HCT116 (cell line): ENCODE results near the gene EIF2S3. TPM values are rescaled to one million over a fixed set of nuclear protein-coding genes. Genes with fewer than 3 reads are reported as not detected.

Source experiments
- ATAC-seq: fragments of 200-7000 bp; cut with Tn5 transposase; 2 replicates; pipeline ENCODE4 v1.9.1; 2020; ENCODE audit warnings: mild to moderate bottlenecking, moderate library complexity
- BruUV-seq: library from RNA; stranded (reverse); fragments of 400-500 nt; replicated peaks from 2 replicates; lab custom pipeline; 2021; lab: Mats Ljungman, UMichigan
- CTCF ChIA-PET: fragments of 300-600 bp; sonication (Branson Sonifier 250); formaldehyde crosslinking; loops from one replicate; lab custom pipeline; 2021; ENCODE audit warnings: antibody characterized with exemption; lab: Charles Lee
- POLR2A ChIA-PET: fragments of 300-600, 350-600 bp; sonication (Branson Sonifier 250); formaldehyde crosslinking; loops from one replicate; lab custom pipeline; 2021; ENCODE audit warnings: antibody characterized with exemption; lab: Charles Lee
- RAD21 ChIA-PET, 2 experiments: fragments of 300-600 bp; sonication (Branson Sonifier 250); formaldehyde crosslinking; loops; one replicate each; lab custom pipeline; 2023; ENCODE audit warnings: low total read pairs in 2 of 2; ENCODE audit not compliant: uncharacterized antibody in 2 of 2, unreplicated experiment in 2 of 2, low non-redundant PET in 1 of 2; lab: Charles Lee
- DNase-seq: peaks from one replicate; pipeline ENCODE4 v3.0.0-alpha.2; 2010; ENCODE audit warnings: low read depth, low spot score
- H2AFZ ChIP-seq: fragments of 200-600 bp; shearing (Covaris generic), sonication (generic); 2 replicates; pipeline ENCODE4 v1.6.1; 2017; ENCODE audit warnings: low read depth, mixed run types, mixed read lengths, antibody characterized with exemption, low read length; ENCODE audit not compliant: poor library complexity, severe bottlenecking
- H3K27ac ChIP-seq: 2 replicates; pipeline ENCODE4 v1.5.1; 2012; ENCODE audit warnings: low read depth, low read length
- H3K27me3 ChIP-seq: fragments of 200-600 bp; sonication (generic); 2 replicates; pipeline ENCODE4 v1.6.1; 2016; ENCODE audit warnings: mixed run types, low read length, mixed read lengths; ENCODE audit not compliant: insufficient read depth
- H3K36me3 ChIP-seq, 2 experiments: fragments of 200-500 bp in 1 of 2; fragments of 200-600 bp in 1 of 2; sonication (Bioruptor generic) in 1 of 2; sonication (generic) in 1 of 2; 2 replicates each; pipeline versions ENCODE4 v1.5.1 to v1.6.1; 2014 to 2016; ENCODE audit warnings: low read length in 2 of 2, inconsistent platforms in 1 of 2, mixed read lengths in 1 of 2, mixed run types in 1 of 2; ENCODE audit not compliant: insufficient read depth in 2 of 2, control insufficient read depth in 1 of 2
- H3K4me1 ChIP-seq, 2 experiments: fragments of 200-600 bp in 1 of 2; sonication (generic) in 1 of 2; 2 replicates each; pipeline versions ENCODE4 v1.5.1 to v1.6.1; 2012 to 2017; ENCODE audit warnings: low read length in 2 of 2, inconsistent platforms in 1 of 2, mild to moderate bottlenecking in 1 of 2, mixed read lengths in 1 of 2, mixed run types in 1 of 2, moderate library complexity in 1 of 2; ENCODE audit not compliant: insufficient read depth in 2 of 2, control insufficient read depth in 1 of 2
- H3K4me2 ChIP-seq: fragments of 200-600 bp; sonication (generic); 2 replicates; pipeline ENCODE4 v1.6.1; 2017; ENCODE audit warnings: mixed run types, low read length, mixed read lengths
- H3K4me3 ChIP-seq, 2 experiments: fragments of 200-600 bp in 1 of 2; sonication (generic) in 1 of 2; replicated peaks in 1 of 2; 2 replicates each; pipeline ENCODE4 v1.5.1; 2011 to 2016; ENCODE audit warnings: low read length in 2 of 2, control low read depth in 1 of 2, low read depth in 1 of 2, mild to moderate bottlenecking in 1 of 2, mixed read lengths in 1 of 2, mixed run types in 1 of 2
- H3K79me2 ChIP-seq: fragments of 200-600 bp; sonication (generic); 2 replicates; pipeline ENCODE4 v1.6.1; 2017; ENCODE audit warnings: mild to moderate bottlenecking, mixed run types, low read length, moderate library complexity, mixed read lengths; ENCODE audit not compliant: insufficient read depth
- H3K9ac ChIP-seq: fragments of 200-600 bp; sonication (generic); 2 replicates; pipeline ENCODE4 v1.6.1; 2016; ENCODE audit warnings: low read length, mixed read lengths
- H3K9me2 ChIP-seq: fragments of 200-600 bp; sonication (generic), shearing (Covaris generic); 2 replicates; pipeline ENCODE4 v1.6.1; 2017; ENCODE audit warnings: mixed run types, mild to moderate bottlenecking, moderate library complexity; ENCODE audit not compliant: insufficient read depth
- H3K9me3 ChIP-seq, 2 experiments: fragments of 200-500 bp in 1 of 2; fragments of 200-600 bp in 1 of 2; sonication (Bioruptor generic) in 1 of 2; sonication (generic) in 1 of 2; 2 replicates each; pipeline ENCODE4 v1.6.1; 2014 to 2017; ENCODE audit warnings: low read length in 2 of 2, mixed read lengths in 2 of 2, inconsistent platforms in 1 of 2, low read depth in 1 of 2, mild to moderate bottlenecking in 1 of 2, mixed run types in 1 of 2, moderate library complexity in 1 of 2; ENCODE audit not compliant: control insufficient read depth in 1 of 2, insufficient read depth in 1 of 2
- H4K20me1 ChIP-seq: fragments of 200-600 bp; sonication (generic), shearing (Covaris generic); 2 replicates; pipeline ENCODE4 v1.6.1; 2017; ENCODE audit warnings: mixed run types, mild to moderate bottlenecking, moderate library complexity; ENCODE audit not compliant: insufficient read depth
- CBX3 ChIP-seq: IDR thresholded peaks from 2 replicates; pipeline ENCODE4 v1.6.1; 2012; ENCODE audit warnings: low read depth
- ELF1 ChIP-seq: IDR thresholded peaks from 2 replicates; pipeline ENCODE4 v1.6.1; 2012; ENCODE audit warnings: low read depth, borderline replicate concordance
- EZH2 ChIP-seq: fragments of 200-600 bp; sonication (generic); IDR thresholded peaks from 2 replicates; pipeline ENCODE4 v1.6.1; 2017; ENCODE audit warnings: antibody characterized with exemption, mixed run types
- EZH2phosphoT487 ChIP-seq: fragments of 200-600 bp; IDR thresholded peaks from 2 replicates; pipeline ENCODE4 v1.6.1; 2018; ENCODE audit warnings: antibody characterized with exemption, borderline replicate concordance
- POLR2A ChIP-seq: IDR thresholded peaks from 2 replicates; pipeline ENCODE4 v1.7.0; 2011; ENCODE audit warnings: borderline replicate concordance; ENCODE audit not compliant: insufficient read depth, insufficient read length; ENCODE audit errors: extremely low read depth
- SIN3A ChIP-seq: IDR thresholded peaks from 2 replicates; pipeline ENCODE4 v1.6.1; 2012; ENCODE audit warnings: low read depth
- intact Hi-C: fragments of 100-400 bp; cut with micrococcal nuclease; formaldehyde crosslinking; loops from 2 replicates; pipeline ENCODE4 v1.10.0; 2022
- total RNA-seq: library from RNA; stranded (reverse); gene quantifications from one replicate; pipeline ENCODE4 v1.2.1, GENCODE V29; 2021; ENCODE audit not compliant: unreplicated experiment
- TF ChIP-seq, protein P1 (sequence below): IDR thresholded peaks from 2 replicates; pipeline ENCODE4 v1.6.1; 2012
- TF ChIP-seq, protein P2 (sequence below): IDR thresholded peaks from 2 replicates; pipeline ENCODE4 v1.6.1; 2011; ENCODE audit warnings: mild to moderate bottlenecking, low read length, moderate library complexity; ENCODE audit not compliant: insufficient replicate concordance; ENCODE audit errors: extremely low read depth
- TF ChIP-seq, protein P3 (sequence below), 3 experiments: fragments of 200-600 bp in 1 of 3; sonication (generic) in 1 of 3; IDR thresholded peaks in 2 of 3; conservative IDR thresholded peaks in 1 of 3; 2 replicates each; pipeline ENCODE4 v1.5.1; 2012 to 2017; ENCODE audit warnings: low read depth in 2 of 3, low read length in 2 of 3, antibody characterized with exemption in 1 of 3, borderline replicate concordance in 1 of 3, control low read depth in 1 of 3, mild to moderate bottlenecking in 1 of 3, mixed read lengths in 1 of 3, mixed run types in 1 of 3, moderate library complexity in 1 of 3; ENCODE audit not compliant: insufficient read depth in 1 of 3

Gene EIF2S3
- total RNA-seq, 1 experiment from 2014 or later: 273 TPM

DNA sequence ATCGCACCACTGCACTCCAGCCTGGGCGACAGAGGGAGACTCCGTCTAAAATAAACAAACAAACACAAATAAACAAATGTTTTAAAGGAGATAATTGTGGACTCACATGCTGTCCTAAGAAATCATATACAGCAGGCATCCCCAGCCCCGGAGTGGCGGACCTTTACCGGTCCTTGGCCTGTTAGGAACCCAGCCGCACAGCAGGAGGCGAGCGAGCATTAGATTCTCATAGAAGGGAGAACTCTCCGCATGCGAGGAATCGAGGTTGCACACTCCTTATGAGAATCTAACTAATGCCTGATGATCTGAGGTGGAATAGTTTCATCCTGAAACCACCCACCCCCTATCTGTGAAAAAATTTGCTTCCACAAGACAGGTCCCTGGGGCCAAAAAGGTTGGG, 39.0 kb downstream of the EIF2S3 start (continued):
- TF ChIP-seq EZH2phosphoT487 (no peak), CBX3 (no peak)

DNA sequence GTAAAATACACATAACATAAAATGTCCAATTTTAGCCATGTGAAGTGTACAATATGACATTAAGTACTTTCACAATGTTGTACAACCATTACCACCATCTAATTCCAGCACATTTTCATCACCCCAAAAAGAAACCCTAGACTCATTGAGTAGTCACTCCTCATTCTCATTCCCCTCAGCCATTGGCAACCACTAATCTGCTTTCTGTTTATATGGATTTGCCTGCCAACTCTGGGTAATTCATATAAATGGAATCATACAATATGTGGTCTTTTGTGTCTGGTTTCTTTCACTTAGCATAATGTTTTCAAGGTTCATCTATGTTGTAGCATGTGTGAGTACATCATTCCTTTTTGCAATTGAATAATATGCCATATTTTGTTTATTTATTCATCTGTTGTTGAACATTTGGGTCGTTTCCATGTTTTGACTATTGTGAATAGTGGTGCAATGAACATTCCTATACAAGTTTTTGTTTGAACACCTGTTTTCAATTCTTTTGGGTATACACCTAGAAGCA, 43.0 kb downstream of the EIF2S3 start:
- no peak for TF ChIP-seq ELF1
- TF ChIP-seq, protein P1, sequence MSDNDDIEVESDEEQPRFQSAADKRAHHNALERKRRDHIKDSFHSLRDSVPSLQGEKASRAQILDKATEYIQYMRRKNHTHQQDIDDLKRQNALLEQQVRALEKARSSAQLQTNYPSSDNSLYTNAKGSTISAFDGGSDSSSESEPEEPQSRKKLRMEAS: no peak
- TF ChIP-seq EZH2: no peak
- no peak for TF ChIP-seq POLR2A
- TF ChIP-seq, protein P2, sequence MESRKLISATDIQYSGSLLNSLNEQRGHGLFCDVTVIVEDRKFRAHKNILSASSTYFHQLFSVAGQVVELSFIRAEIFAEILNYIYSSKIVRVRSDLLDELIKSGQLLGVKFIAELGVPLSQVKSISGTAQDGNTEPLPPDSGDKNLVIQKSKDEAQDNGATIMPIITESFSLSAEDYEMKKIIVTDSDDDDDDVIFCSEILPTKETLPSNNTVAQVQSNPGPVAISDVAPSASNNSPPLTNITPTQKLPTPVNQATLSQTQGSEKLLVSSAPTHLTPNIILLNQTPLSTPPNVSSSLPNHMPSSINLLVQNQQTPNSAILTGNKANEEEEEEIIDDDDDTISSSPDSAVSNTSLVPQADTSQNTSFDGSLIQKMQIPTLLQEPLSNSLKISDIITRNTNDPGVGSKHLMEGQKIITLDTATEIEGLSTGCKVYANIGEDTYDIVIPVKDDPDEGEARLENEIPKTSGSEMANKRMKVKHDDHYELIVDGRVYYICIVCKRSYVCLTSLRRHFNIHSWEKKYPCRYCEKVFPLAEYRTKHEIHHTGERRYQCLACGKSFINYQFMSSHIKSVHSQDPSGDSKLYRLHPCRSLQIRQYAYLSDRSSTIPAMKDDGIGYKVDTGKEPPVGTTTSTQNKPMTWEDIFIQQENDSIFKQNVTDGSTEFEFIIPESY: no peak
- no peak for TF ChIP-seq SIN3A
- TF ChIP-seq, protein P3, sequence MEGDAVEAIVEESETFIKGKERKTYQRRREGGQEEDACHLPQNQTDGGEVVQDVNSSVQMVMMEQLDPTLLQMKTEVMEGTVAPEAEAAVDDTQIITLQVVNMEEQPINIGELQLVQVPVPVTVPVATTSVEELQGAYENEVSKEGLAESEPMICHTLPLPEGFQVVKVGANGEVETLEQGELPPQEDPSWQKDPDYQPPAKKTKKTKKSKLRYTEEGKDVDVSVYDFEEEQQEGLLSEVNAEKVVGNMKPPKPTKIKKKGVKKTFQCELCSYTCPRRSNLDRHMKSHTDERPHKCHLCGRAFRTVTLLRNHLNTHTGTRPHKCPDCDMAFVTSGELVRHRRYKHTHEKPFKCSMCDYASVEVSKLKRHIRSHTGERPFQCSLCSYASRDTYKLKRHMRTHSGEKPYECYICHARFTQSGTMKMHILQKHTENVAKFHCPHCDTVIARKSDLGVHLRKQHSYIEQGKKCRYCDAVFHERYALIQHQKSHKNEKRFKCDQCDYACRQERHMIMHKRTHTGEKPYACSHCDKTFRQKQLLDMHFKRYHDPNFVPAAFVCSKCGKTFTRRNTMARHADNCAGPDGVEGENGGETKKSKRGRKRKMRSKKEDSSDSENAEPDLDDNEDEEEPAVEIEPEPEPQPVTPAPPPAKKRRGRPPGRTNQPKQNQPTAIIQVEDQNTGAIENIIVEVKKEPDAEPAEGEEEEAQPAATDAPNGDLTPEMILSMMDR (IDR thresholded peaks at IDR 0.05 in 2 of 3, conservative IDR thresholded peaks at IDR 0.05 in 1 of 3; ENCODE audit: borderline replicate concordance in 1 of 3, insufficient read depth in 1 of 3, low read depth in 2 of 3, low read length in 2 of 3): no peak
- no peak for TF ChIP-seq EZH2phosphoT487
- BruUV-seq: no TSS peak
- H3K4me1 ChIP-seq: no peaks in the 10 kb centered on the region
- H3K9me2 ChIP-seq: no peaks in the 10 kb centered on the region
- H4K20me1 ChIP-seq: no peaks in the 10 kb centered on the region
- no peak overlapping the region for H3K27ac ChIP-seq
- no peaks in the 10 kb centered on the region for H3K27me3 ChIP-seq
- DNase-seq (no peak), ATAC-seq (no peak)
- H3K4me3 ChIP-seq: no peak overlapping the region
- ChIA-PET CTCF (interaction anchor here (1.5 kb wide), 1 partner anchor 16 kb away, joined by 4 read pairs; no protein-coding TSS in a partner anchor), POLR2A (no interaction called here), RAD21 (no interaction called here)
- intact Hi-C loops: no loop called here
- H3K36me3 ChIP-seq: no peaks in the 10 kb centered on the region
- no peaks in the 10 kb centered on the region for H3K9me3 ChIP-seq
- H3K4me2 ChIP-seq: no peak overlapping the region
- H3K79me2 ChIP-seq: no peaks in the 10 kb centered on the region
- no peak overlapping the region for H3K9ac ChIP-seq
- no peak overlapping the region for H2AFZ ChIP-seq
